GM12892 (cell line): Measurements from ENCODE around the gene RTN4RL1. TPM values are rescaled to one million over a fixed set of nuclear protein-coding genes. Genes with fewer than 3 reads are reported as not detected.

ENCODE experiments used
- DNase-seq: peaks from one replicate; pipeline ENCODE4 v3.0.0; 2011; ENCODE audit not compliant: insufficient read length
- FAIRE-seq: peaks from 2 replicates; lab custom pipeline; 2011; peaks lifted over from hg19 to GRCh38; lab: Jason Lieb, UNC
- POLR2A ChIP-seq: IDR thresholded peaks from 2 replicates; pipeline ENCODE4 v1.6.1; 2011; ENCODE audit warnings: low read depth, low read length, control low read depth
- POLR2AphosphoS5 ChIP-seq: IDR thresholded peaks from 2 replicates; pipeline ENCODE4 v1.6.1; 2011; ENCODE audit warnings: low read depth, low read length, control low read depth
- TAF1 ChIP-seq: IDR thresholded peaks from 2 replicates; pipeline ENCODE4 v1.6.1; 2011; ENCODE audit warnings: low read depth, mild to moderate bottlenecking, control low read depth, low read length, borderline replicate concordance
- polyA plus RNA-seq: library from polyadenylated mRNA; unstranded; fragments of >200 nt; gene quantifications from one replicate; pipeline ENCODE4 v1.2.1, GENCODE V29; 2012; ENCODE audit warnings: missing spikeins, inconsistent platforms; ENCODE audit not compliant: missing spikeins

RTN4RL1 gene, protein sequence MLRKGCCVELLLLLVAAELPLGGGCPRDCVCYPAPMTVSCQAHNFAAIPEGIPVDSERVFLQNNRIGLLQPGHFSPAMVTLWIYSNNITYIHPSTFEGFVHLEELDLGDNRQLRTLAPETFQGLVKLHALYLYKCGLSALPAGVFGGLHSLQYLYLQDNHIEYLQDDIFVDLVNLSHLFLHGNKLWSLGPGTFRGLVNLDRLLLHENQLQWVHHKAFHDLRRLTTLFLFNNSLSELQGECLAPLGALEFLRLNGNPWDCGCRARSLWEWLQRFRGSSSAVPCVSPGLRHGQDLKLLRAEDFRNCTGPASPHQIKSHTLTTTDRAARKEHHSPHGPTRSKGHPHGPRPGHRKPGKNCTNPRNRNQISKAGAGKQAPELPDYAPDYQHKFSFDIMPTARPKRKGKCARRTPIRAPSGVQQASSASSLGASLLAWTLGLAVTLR
- not detected for polyA plus RNA-seq

- no peak for TF ChIP-seq TAF1
- TF ChIP-seq POLR2A = no peak
- no peak for TF ChIP-seq POLR2AphosphoS5
- DNase-seq = no peak
- FAIRE-seq = no peak
Observed at GRCh38 chr17:2025220-2025621, at the start of gene RTN4RL1. RTN4RL1 (minus strand) TSS chr17:2025334; CDS start chr17:2024865, 469 bp downstream.

- TF ChIP-seq POLR2A (no peak), POLR2AphosphoS5 (no peak), TAF1 (no peak)
- FAIRE-seq (no peak), DNase-seq (no peak)
Observed at GRCh38 chr17:2074919-2075318, 49.8 kb upstream of the RTN4RL1 start.

GRCh38 chr17:2071455-2072281 is 46.5 kb upstream of the RTN4RL1 start:
- TF ChIP-seq TAF1 (no peak), POLR2AphosphoS5 (no peak), POLR2A (no peak)
- DNase-seq (no peak), FAIRE-seq (no peak)

DNA sequence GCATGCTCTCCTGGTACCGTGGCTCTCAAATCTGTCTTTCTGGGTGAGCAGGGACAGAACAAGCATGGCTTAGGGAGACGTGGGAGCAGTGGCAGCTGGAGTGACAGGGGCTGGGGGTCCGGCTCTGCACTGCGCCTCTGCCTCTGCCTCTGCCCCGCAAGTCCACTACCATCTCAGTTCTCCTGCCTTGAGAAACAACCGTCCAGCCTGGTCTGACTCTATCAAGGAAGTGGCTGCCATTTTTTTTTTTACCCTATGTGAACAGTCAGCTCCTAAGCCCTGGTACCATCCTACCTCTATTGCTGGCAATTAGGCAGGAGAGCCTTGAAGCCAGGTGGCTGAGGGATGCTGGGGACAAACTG is 45.9 kb upstream of the RTN4RL1 start:
- DNase-seq (no peak), FAIRE-seq (peak; percentile 46)
- TF ChIP-seq TAF1 (no peak), POLR2A (no peak), POLR2AphosphoS5 (no peak)

- FAIRE-seq = peak; percentile 97
- peak; percentile 79 for DNase-seq
- TF ChIP-seq TAF1 = peak; percentile 21; the same call in 1 of the 2 replicates
- TF ChIP-seq POLR2AphosphoS5 = peak; percentile 89; the same call in 1 of the 2 replicates
- TF ChIP-seq POLR2A = peak; percentile 67; the same call in 1 of the 2 replicates
Observed at GRCh38 chr17:2070241-2071023, 45.3 kb upstream of the RTN4RL1 start.

DNA sequence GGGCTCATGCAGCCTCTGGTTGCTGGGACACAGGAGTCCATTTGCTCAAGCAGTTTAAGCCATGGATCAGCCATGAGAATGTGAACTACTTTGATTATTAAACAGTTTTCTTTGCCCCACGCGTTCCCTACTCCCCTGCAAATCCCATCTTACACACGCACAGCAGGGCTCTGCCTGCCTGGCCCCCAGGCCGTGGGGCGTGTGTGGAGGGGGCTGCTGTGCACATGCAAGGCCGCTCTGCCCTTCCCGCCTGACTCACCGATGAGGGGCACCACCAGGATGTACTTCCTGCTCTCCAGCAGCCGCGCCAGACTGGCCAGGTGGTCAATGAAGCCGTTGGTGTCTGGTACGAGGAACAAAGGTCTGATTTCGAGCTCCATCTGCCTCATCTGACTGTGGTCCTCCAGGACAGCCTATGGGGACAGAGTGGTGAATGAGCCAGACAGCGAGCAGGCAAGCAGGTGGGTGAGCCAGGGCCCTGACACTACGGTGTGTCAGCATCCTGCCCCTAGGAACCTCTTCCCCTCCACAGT is 43.5 kb upstream of the RTN4RL1 start:
- DNase-seq = no peak
- TF ChIP-seq POLR2A (peak; percentile 61), POLR2AphosphoS5 (peak; percentile 51; the same call in 1 of the 2 replicates), TAF1 (no peak)
- peak; percentile 17 for FAIRE-seq

DNA sequence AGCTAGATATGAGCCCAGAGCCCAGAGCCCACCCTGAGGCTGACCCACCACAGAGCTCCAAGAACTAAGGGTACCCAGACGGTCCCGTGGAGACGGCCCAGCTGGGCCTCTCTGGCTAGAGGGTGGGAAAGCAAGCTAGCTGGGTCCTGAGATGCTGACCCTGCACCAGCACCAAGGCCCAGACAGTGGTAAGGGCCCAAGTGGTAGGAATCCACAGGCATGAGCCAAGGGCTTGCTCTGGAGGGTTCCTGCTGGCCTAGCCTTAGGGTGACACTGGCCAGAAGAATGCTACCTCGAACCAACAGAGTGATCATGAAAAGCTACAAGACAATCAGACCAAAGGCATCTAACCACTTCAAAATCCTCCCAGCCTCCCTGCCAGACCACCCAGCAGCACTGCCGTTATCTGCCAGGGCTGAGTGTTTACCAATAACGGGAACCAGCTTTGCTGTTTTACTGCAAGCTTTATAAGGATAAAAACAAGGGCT is 42.9 kb upstream of the RTN4RL1 start:
- FAIRE-seq = no peak
- DNase-seq = no peak
- TF ChIP-seq POLR2A (no peak), POLR2AphosphoS5 (no peak; the same call in none of the 2 replicates), TAF1 (no peak)

GRCh38 chr17:2067608-2068024 is 42.5 kb upstream of the RTN4RL1 start:
- DNase-seq = no peak
- no peak for TF ChIP-seq TAF1
- no peak for FAIRE-seq

GRCh38 chr17:2067048-2067561 is 42.0 kb upstream of the RTN4RL1 start:
- TF ChIP-seq POLR2AphosphoS5 (no peak), POLR2A (no peak), TAF1 (no peak)
- DNase-seq (no peak), FAIRE-seq (no peak)

GRCh38 chr17:2065949-2066400 is 40.8 kb upstream of the RTN4RL1 start:
- TF ChIP-seq POLR2A (peak; percentile 60; the same call in 1 of the 2 replicates), POLR2AphosphoS5 (peak; percentile 80), TAF1 (no peak)
- peak; percentile 76 for FAIRE-seq

More at GRCh38 chr17:2065949-2066400, 40.8 kb upstream of the RTN4RL1 start:
- no peak for DNase-seq
